HG03159 (cell line): Measurements from ENCODE around the gene WDR54.

Experiments
- ATAC-seq: cut with Tn5 transposase; IDR thresholded peaks from one replicate; pipeline ENCODE4 v1.9.1; 2021; ENCODE audit warnings: mild to moderate bottlenecking, moderate library complexity; ENCODE audit not compliant: unreplicated experiment

The WDR54 gene

DNA sequence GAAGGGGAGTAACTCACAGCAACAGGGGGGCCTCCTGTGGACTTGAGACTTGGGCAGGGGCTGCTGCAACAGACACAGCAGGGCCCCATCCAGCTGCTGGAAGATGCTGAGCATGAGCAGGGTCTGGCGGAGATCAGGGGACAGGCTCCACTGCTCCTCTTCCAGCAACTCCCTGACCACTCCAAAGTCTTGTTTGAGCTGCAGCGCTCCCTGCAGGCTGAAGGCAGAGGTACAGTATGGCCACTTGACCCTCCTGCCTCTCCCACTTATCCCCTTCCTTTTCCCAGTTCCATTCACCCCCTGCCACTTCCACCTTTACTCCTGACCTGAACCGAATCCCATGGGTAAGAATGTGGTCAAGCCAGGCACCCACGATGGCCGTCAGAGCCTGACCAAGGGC lies 53.4 kb downstream of the WDR54 start:
- no peak for ATAC-seq
